ENCODE measurements around the gene HTT-AS. TPM values are rescaled to one million over a fixed set of nuclear protein-coding genes. Genes with fewer than 3 reads are reported as not detected.

HTT-AS gene
- total and polyA plus RNA-seq, 8 donors = not detected

DNA sequence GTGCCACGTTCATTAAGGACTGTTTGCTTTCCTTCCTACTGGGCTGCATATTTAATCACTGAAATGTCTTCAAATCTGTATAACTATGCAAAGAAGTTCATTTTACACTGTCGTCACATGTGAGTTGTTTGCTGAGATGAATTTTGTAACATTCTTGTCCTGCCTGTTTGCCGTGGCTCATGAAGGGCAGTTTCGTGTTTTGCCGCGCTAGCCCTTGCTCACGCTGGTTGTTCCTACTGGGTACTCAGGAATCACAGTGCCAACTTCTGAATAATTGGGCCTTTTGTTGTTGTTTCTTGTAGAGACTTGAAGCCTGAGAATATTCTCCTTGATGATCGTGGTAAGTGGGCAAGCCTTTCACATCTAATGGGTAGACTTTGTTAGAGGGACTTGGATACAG lies 52.2 kb downstream of the HTT-AS start:
- intact Hi-C loops (cut with DNase I) = no loop called here
- H3K9me3 ChIP-seq = peaks cover 0 to 4% of the 10 kb centered on the region in 2 donors
- no peaks in the 10 kb centered on the region for H3K4me1 ChIP-seq
- no peaks in the 10 kb centered on the region for H3K36me3 ChIP-seq
- DNase-seq (no peak), ATAC-seq (no peak)
- no peak overlapping the region for H3K4me3 ChIP-seq
- no peak overlapping the region for H3K27ac ChIP-seq
- TF ChIP-seq, protein P1, sequence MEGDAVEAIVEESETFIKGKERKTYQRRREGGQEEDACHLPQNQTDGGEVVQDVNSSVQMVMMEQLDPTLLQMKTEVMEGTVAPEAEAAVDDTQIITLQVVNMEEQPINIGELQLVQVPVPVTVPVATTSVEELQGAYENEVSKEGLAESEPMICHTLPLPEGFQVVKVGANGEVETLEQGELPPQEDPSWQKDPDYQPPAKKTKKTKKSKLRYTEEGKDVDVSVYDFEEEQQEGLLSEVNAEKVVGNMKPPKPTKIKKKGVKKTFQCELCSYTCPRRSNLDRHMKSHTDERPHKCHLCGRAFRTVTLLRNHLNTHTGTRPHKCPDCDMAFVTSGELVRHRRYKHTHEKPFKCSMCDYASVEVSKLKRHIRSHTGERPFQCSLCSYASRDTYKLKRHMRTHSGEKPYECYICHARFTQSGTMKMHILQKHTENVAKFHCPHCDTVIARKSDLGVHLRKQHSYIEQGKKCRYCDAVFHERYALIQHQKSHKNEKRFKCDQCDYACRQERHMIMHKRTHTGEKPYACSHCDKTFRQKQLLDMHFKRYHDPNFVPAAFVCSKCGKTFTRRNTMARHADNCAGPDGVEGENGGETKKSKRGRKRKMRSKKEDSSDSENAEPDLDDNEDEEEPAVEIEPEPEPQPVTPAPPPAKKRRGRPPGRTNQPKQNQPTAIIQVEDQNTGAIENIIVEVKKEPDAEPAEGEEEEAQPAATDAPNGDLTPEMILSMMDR (IDR thresholded peaks at IDR 0.05) = no peak
- no peaks in the 10 kb centered on the region for H3K27me3 ChIP-seq

GRCh38 chr4:3021627-3022026 lies 52.7 kb downstream of the HTT-AS start:
- Histone ChIP-seq H3K27ac (no peak overlapping the region), H3K9me3 (peaks cover 0 to 4% of the 10 kb centered on the region in 2 donors)
- ATAC-seq = no peak

GRCh38 chr4:3021127-3021526 lies 53.2 kb downstream of the HTT-AS start:
- no peak for ATAC-seq
- intact Hi-C loops (cut with DNase I) = no loop called here
- no peak overlapping the region for H3K4me3 ChIP-seq
- H3K36me3 ChIP-seq = no peaks in the 10 kb centered on the region
- H3K27me3 ChIP-seq = no peaks in the 10 kb centered on the region
- H3K4me1 ChIP-seq = no peaks in the 10 kb centered on the region
- no peak overlapping the region for H3K27ac ChIP-seq
- peaks cover 0 to 4% of the 10 kb centered on the region in 2 donors for H3K9me3 ChIP-seq
- DNase-seq = no peak
- TF ChIP-seq, protein P1 (IDR thresholded peaks at IDR 0.05) = no peak

More at GRCh38 chr4:3021627-3022026, 52.7 kb downstream of the HTT-AS start:
- Histone ChIP-seq H3K4me3 (no peak overlapping the region), H3K36me3 (no peaks in the 10 kb centered on the region), H3K27me3 (no peaks in the 10 kb centered on the region), H3K4me1 (no peaks in the 10 kb centered on the region)
- DNase-seq = no peak
- TF ChIP-seq, protein P1 (IDR thresholded peaks at IDR 0.05) = no peak
- intact Hi-C loops (cut with DNase I) = no loop called here

- intact Hi-C loops (cut with DNase I) = no loop called here
- no peaks in the 10 kb centered on the region for H3K27me3 ChIP-seq
- H3K27ac ChIP-seq = no peak overlapping the region
- H3K4me1 ChIP-seq = no peaks in the 10 kb centered on the region
- no peak overlapping the region for H3K4me3 ChIP-seq
- DNase-seq (no peak), ATAC-seq (no peak)
- TF ChIP-seq, protein P1 (IDR thresholded peaks at IDR 0.05) = no peak
- H3K9me3 ChIP-seq = peaks cover 0 to 4% of the 10 kb centered on the region in 2 donors
- no peaks in the 10 kb centered on the region for H3K36me3 ChIP-seq
These were observed 55.0 kb downstream of the HTT-AS start for GRCh38 chr4:3019145-3019846.

DNA sequence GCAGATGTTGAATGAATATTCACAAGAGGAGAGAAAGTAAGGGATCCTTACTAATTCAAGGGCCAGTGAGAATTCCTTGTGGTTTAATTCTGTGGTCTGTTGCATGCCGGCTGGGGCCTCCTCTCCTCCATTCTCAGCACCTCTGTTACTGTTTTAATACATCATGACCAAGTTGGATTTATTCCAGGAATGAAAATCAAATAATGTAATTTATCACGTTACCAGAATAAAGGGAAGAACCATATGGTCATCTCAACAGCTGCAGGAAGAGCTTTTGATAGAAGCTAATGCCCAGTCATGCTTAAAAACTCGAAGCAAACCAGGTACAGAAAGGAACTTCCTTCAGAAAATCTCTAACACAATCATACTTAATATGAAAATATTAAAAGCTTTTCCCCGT lies 56.8 kb downstream of the HTT-AS start:
- DNase-seq = no peak
- intact Hi-C loops (cut with DNase I) = no loop called here
- H3K27me3 ChIP-seq = no peaks in the 10 kb centered on the region
- TF ChIP-seq, protein P1 (IDR thresholded peaks at IDR 0.05) = no peak
- no peaks in the 10 kb centered on the region for H3K4me1 ChIP-seq
- no peaks in the 10 kb centered on the region for H3K9me3 ChIP-seq
- H3K36me3 ChIP-seq = no peaks in the 10 kb centered on the region
- no peak for ATAC-seq
- H3K27ac ChIP-seq = no peak overlapping the region
- H3K4me3 ChIP-seq = no peak overlapping the region
